Large intestine (tissue), 3 donors: Measurements from ENCODE around the gene KAT14. TPM values are rescaled to one million over a fixed set of nuclear protein-coding genes. Genes with fewer than 3 reads are reported as not detected.
"Not testable (repeated sequence)": the region's sequence is repeated elsewhere in the genome, so short reads cannot be mapped to it uniquely, and the experiment has no call there.

Experiments used
- DNase-seq, 2 donors: peaks; one replicate each; pipeline versions ENCODE4 v3.0.0 to v3.0.0-alpha.2; 2013
- H3K27ac ChIP-seq: one replicate; pipeline ENCODE4 v1.5.1; 2013; ENCODE audit warnings: low read length
- H3K27me3 ChIP-seq: 2 replicates; pipeline ENCODE4 v1.6.1; 2013; ENCODE audit warnings: low read length; ENCODE audit not compliant: control insufficient read depth, insufficient read depth
- H3K36me3 ChIP-seq: 2 replicates; pipeline ENCODE4 v1.6.1; 2013; ENCODE audit warnings: low read length; ENCODE audit not compliant: control insufficient read depth, insufficient read depth
- H3K4me1 ChIP-seq: one replicate; pipeline ENCODE4 v1.6.1; 2013; ENCODE audit warnings: low read length; ENCODE audit not compliant: control insufficient read depth, insufficient read depth
- H3K4me3 ChIP-seq: one replicate; pipeline ENCODE4 v1.5.1; 2013; ENCODE audit warnings: low read length
- H3K9me3 ChIP-seq: one replicate; pipeline ENCODE4 v1.6.1; 2013; ENCODE audit warnings: mild to moderate bottlenecking, low read depth, low read length, moderate library complexity; ENCODE audit not compliant: control insufficient read depth
- WGBS: methylation state at CpG from one replicate; pipeline ENCODE4 v1.1.5; 2013; ENCODE audit warnings: low lambda C conversion rate; ENCODE audit not compliant: insufficient coverage; 5-methylcytosine and 5-hydroxymethylcytosine counted together
- polyA plus RNA-seq: library from polyadenylated mRNA; unstranded; fragments of 120-200 nt; gene quantifications from one replicate; pipeline ENCODE4 v1.2.1, GENCODE V29; 2013

Gene KAT14
- polyA plus RNA-seq, 1 donor = 20.3 TPM

DNA sequence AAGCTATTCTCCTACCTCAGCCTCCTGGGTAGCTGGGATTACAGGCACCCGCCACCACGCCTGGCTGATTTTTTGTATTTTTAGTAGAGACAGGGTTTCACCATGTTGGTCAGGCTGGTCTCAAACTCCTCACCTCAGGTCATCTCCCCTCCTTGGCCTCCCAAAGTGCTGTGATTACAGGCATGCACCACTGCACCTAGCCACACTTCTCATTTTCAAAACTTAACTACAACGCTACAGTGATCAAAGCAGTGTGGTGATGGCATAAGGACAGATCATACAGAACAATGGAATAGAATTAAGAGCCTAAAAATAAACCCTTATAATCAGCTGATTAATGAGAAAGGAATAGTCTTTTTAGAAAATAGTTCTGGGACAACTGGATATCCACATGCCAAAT is 66.0 kb downstream of the KAT14 start:
- H3K27me3 ChIP-seq, H3K36me3 ChIP-seq, H3K9me3 ChIP-seq, H3K4me1 ChIP-seq, H3K27ac ChIP-seq, DNase-seq, H3K4me3 ChIP-seq: not testable (repeated sequence)
- no CpG with 5 or more reads among the region's 3 CpGs for WGBS

- H3K4me1 ChIP-seq = no peaks in the 10 kb centered on the region
- no peak overlapping the region for H3K27ac ChIP-seq
- no CpG with 5 or more reads among the region's 2 CpGs for WGBS
- no peaks in the 10 kb centered on the region for H3K9me3 ChIP-seq
- H3K36me3 ChIP-seq = no peaks in the 10 kb centered on the region
- no peak overlapping the region for H3K4me3 ChIP-seq
- DNase-seq = no peak
- H3K27me3 ChIP-seq = no peaks in the 10 kb centered on the region
Observed at GRCh38 chr20:18213002-18213401, 75.3 kb downstream of the KAT14 start.

DNA sequence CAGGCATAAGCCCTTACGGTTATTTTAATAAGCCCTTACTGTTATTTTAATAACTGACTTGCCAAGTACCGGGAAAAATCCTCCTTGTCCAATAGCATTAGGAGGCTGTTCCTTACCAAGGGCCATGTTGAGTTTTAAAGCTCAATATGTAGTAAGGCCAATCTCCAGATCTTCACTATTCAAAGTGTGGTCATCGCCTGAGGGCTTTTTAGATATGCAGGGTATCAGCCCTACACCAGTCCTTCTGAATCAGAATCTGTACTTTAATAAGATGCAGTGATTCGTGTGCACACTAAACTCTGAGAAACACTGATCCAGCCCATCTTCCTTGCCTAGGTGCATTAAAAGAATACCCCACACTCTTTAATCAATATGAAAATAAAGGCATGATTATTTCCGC is 77.9 kb downstream of the KAT14 start:
- H3K36me3 ChIP-seq = no peaks in the 10 kb centered on the region
- no peaks in the 10 kb centered on the region for H3K27me3 ChIP-seq
- no peaks in the 10 kb centered on the region for H3K4me1 ChIP-seq
- no peaks in the 10 kb centered on the region for H3K9me3 ChIP-seq
- no peak overlapping the region for H3K27ac ChIP-seq
- no peak overlapping the region for H3K4me3 ChIP-seq
- no peak for DNase-seq
- WGBS = no CpG with 5 or more reads among the region's 5 CpGs

DNA sequence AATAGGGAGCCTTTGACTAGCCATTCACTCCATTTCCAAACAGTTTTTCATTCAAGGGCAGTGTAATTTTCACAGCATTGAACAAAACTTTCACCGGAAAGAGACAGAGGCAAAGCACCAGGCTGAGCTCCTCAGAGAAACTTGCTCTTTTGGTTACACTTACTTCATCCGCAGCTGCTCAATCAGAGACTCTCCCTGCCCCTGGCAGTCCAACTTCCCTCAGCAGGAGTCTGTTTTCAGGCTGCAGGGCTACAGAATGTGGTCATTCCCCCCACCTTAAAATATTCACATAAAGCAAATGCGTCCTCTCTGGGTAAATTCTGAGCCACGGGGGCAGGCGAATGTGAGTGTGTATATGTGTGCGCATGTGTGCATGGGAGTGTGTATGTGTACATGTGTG is 80.6 kb downstream of the KAT14 start:
- no peak for DNase-seq
- Histone ChIP-seq H3K4me1 (no peaks in the 10 kb centered on the region), H3K27me3 (no peaks in the 10 kb centered on the region), H3K4me3 (no peak overlapping the region), H3K36me3 (no peaks in the 10 kb centered on the region), H3K9me3 (no peaks in the 10 kb centered on the region), H3K27ac (no peak overlapping the region)
- WGBS = no CpG with 5 or more reads among the region's 6 CpGs

- Histone ChIP-seq H3K36me3 (no peaks in the 10 kb centered on the region), H3K9me3 (no peaks in the 10 kb centered on the region), H3K4me3 (no peak overlapping the region), H3K27me3 (no peaks in the 10 kb centered on the region), H3K4me1 (no peaks in the 10 kb centered on the region), H3K27ac (peak overlapping the region; percentile 36)
- WGBS = 40% methylated on average over 1 of the region's 5 CpGs
- DNase-seq = peak; percentile 60 to 81
Observed at GRCh38 chr20:18223409-18223808, 85.7 kb downstream of the KAT14 start.

DNA sequence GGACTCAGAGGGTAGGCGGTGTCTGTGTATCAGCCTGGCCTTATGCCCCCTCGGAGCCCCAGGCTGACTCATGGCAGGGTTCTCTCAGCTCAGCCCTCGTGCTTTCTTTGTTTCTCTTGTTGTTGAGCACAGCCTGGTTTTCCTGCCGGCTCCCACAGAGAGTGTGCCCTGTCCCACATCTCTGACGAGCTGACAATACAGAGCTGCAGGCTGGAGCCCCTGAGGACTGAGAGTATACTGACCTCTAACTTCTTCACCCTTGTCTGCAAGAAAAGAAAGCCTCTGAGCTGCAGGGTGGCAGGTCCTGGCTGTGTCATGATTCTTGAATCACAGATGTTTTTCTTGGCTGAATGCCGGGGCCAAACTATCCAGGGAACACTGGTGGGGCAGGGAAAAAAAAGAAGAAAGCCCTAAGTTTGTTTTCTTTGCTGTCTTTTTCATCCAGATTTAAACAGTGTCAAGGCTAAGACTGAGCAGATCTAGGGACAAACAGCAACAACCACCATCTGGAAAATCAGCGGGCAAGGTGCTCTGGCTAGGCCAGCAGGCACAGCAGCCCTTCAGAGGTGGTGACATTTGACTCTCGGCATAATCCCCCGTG is 87.4 kb downstream of the KAT14 start:
- Histone ChIP-seq H3K36me3 (no peaks in the 10 kb centered on the region), H3K27me3 (no peaks in the 10 kb centered on the region), H3K4me1 (no peaks in the 10 kb centered on the region), H3K9me3 (no peaks in the 10 kb centered on the region), H3K27ac (no peak overlapping the region), H3K4me3 (no peak overlapping the region)
- no CpG with 5 or more reads among the region's 9 CpGs for WGBS
- DNase-seq = peak; percentile 45 to 63

DNA sequence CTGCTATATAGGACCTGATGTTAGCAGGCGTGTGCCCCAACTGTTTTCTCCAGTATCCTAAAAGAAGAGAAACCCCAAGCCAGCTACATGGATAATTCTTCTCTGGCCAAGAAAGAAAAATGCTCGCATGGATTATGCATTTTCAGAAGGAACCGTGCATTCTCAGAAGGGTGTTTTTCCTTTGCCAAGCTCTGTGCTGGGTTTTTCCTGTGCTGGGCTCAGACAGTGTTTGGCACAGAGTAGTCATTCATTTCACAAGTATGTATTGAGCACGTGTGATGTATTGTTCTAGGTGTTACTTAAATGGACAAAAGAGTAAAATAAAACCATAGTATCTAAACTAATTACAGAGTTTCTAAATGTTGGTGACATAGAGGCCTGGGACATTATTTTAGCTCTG is 88.0 kb downstream of the KAT14 start:
- no peak overlapping the region for H3K4me3 ChIP-seq
- DNase-seq = no peak
- WGBS = no CpG with 5 or more reads among the region's 4 CpGs
- H3K27ac ChIP-seq = no peak overlapping the region
- no peaks in the 10 kb centered on the region for H3K4me1 ChIP-seq
- no peaks in the 10 kb centered on the region for H3K36me3 ChIP-seq
- no peaks in the 10 kb centered on the region for H3K27me3 ChIP-seq
- no peaks in the 10 kb centered on the region for H3K9me3 ChIP-seq

DNA sequence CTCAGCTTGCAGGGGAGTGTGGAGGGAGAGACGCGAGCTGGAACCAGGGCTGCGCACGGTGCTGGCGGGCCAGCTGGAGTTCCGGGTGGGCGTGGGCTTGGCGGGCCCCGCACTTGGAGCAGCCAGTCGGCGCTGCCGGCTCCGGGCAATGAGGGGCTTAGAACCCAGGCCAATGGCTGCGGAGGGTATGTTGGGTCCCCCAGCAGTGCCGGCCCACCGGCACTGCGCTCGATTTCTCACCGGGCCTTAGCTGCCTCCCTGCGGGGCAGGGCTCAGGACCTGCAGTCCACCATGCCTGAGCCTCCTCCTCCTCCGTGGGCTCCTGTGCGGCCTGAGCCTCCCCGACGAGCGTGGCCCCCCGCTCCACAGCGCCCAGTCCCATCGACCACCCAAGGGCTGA is 89.1 kb downstream of the KAT14 start:
- not testable (repeated sequence) for H3K4me3 ChIP-seq, H3K9me3 ChIP-seq, H3K27ac ChIP-seq, H3K4me1 ChIP-seq, DNase-seq, H3K36me3 ChIP-seq, H3K27me3 ChIP-seq
- 100% methylated on average over 1 of the region's 28 CpGs for WGBS

GRCh38 chr20:18233408-18233943 is 95.8 kb downstream of the KAT14 start:
- H3K36me3 ChIP-seq = no peaks in the 10 kb centered on the region
- no peaks in the 10 kb centered on the region for H3K9me3 ChIP-seq
- WGBS = 95% methylated on average over 2 of the region's 3 CpGs
- no peak for DNase-seq
- H3K4me3 ChIP-seq = no peak overlapping the region
- no peak overlapping the region for H3K27ac ChIP-seq
- H3K27me3 ChIP-seq = no peaks in the 10 kb centered on the region
- peaks cover 3% of the 10 kb centered on the region for H3K4me1 ChIP-seq
